ENCODE results near the gene PPM1L.
"Not testable (repeated sequence)": the region's sequence is repeated elsewhere in the genome, so short reads cannot be mapped to it uniquely, and the experiment has no call there.

Gene PPM1L

DNA sequence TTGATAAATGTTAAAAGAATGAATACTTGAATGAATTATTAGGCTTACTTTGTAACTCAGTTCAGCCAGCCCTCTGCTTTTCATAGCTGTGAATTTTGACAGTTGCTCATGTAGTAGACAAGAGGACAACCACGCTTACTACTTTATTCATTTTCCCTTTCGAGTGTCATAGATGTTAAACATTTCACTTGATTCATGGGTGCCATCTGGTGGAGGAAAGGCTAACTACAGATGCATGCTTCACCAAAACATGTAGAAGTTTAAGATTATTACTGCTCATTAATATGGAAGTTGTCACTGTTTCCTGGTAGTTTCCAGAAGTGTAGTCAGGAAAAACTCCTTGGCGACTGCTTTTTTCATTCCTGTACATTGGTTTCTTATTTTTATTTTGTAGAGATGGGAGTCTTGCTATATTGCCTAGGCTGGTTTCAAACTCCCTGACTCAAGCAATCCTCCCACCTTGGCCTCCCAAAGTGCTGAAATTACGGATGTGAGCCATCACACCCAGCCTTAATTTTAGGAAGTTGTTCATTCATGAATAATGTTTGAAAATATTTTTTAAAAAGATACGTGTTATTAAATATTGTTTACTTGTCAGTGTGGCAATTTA is 186.0 kb downstream of the PPM1L start:
- DNase-seq = peak; percentile 43 to 58

DNA sequence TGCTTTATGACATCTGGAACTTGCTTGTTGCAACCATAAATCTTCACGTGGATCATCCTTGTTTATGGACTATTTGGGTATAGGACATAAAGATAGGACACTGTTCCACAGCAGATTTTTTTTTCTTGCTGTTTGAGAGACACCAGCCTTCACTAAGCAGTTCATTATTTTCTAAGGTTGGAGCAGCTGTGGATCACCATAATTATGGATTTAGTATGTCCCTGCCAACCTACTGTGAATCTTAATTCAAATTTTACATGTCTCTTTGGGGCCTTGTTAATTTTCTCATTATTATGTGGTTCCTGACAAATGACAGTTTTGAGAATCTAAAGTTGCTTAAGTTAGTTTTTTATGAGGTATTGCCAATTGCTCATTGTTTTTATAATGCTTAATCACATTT is 188.0 kb downstream of the PPM1L start:
- no peak for DNase-seq

DNA sequence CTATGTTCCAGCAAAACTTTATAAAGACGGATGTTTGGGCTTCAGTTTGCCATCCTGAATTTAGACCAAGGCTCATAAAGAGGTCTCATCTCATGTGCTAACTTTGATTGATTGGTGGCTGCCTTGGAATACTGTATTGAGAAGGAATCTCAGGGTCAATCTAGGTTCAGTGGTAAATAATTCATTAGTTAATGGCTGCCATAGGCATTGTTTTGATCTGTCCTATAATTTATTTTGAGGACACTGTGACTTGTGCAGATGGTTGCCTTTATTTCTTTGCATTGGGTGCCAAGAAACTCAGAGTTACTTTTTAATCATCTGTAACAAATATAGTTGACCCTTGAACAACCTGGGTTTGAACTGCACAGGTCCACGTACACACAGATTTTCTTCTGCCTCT is 189.3 kb downstream of the PPM1L start:
- DNase-seq = no peak

DNA sequence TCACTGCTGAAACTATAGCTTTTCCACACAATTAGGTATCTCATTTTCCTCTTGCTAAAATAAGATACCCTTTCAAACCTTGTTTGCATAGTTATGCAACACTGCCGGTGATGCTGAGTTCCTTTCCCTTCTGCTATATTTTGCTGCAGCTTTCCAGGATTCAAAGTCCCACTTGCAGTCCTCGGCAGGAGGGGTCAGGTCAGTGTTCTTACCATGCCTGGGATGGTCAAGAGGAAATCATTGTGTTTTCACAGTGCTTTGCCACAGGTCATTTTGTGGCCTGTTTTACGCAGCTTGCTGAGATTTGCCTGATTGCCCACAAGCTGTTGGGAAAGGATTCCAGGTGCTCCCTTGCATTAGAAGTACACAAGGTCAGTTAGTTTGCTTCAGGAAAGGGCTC is 192.2 kb downstream of the PPM1L start:
- no peak for DNase-seq

DNA sequence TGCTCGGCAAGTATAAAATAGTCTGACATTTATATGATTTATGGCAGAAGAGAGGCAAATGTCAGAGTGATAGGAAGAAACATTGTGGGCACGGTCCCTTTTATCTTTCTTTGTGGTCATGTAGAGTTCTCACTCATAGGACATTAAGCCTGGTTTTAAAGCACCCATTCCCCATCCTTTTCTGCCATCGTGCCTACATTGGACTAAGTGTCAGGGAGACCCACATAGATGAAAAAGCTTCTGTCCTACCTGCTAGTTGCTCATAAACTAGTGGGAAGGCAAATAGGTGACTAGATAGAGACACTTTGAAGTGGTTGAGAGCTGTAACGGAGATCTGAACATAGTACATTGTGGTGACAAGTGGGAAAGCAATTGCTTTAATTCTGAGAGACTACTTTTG is 193.4 kb downstream of the PPM1L start:
- DNase-seq = no peak

DNA sequence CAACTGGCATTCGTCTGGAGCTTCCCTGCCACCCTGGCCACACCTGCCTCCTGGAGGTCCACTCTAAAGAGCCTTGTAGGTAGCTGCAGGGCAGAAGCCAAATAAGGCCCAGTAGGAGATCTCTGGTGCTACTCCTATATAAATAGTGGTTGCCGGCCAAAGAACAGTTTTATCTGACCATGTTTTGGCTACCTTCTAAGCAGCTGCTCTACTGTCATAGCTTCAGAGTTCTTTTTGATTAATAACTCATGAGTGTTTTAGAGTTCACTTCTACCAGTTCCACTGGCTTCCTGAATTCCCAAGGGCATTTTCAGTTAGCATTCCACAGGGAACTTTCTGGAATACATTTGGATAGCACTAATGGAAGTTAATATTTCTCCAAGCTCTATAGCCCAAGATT is 194.5 kb downstream of the PPM1L start:
- no peak for DNase-seq

DNA sequence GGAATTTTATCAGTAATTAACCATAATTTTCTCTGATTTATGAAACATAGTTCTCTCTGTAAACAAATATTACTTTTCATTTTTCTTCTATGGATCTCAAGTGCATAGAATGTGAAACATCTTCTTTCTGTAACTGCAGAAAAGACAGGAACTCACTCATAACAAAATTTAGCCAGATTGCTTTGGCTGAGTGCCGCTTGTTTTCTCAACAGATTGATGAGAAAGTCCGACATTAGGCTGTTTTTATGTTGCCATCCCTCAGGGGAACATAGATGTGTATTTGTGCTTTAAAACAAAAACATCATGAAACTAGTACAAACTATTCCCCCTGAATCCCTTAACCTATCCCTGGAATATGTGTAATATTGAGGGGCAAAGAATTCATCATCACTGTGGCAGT is 194.9 kb downstream of the PPM1L start:
- DNase-seq = no peak

DNA sequence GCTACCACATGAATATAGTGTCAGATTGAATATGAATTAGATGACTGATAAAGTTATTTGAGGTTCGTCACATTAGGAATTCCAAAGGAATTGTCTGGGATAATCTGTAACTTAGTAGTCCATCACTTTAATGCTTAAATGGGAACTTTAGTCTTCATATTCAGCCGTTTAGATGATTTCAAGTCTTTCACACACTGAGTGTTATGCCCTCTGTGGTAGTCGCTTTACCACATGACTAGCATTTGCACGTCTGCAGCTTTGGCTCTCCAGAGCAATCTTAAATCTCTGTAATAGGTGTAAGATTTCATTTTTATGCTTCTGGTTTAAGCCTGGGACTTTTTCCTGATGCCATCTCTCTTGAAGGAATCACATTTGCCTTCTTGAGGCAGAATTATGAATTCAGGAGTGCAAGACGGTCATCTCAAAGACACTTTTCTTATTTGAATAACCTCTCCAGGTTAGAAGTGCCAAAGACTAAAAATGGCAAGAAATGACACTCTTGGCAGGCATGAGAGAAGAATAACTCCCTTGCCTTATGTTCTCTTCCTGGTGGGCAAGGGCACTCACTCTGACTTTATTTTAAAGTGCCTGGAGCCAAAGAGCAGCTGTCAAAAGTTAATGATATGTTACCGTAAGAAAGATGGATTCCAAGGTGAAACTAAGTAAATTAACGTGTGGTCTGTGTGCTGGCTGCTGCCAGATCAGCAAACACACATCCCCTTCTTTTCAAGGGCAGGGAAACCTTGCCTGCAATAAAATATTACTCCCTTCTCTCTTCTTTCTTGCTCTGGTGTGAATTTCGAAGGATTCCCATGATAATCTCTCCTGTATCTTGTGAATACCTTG is 195.8 kb downstream of the PPM1L start:
- no peak for DNase-seq

DNA sequence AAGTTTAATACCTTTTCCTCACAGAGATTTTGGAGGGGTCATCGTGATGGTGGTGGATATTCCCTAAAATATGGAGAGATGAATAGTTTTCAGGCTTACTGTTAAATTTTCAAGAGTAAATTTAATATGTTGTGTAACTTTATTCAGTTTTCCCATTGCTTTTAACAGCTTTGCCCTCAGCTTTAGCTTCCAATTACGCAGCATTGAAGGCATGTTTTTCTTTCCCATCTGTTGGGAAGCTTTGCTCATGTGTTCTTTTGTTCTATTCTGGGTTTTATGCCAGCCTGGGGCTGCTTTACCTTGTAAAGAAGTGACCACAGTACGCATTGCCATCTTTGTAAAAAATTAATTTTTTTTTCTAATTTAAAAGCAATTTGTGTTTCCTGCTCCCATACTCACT is 197.7 kb downstream of the PPM1L start:
- no peak for DNase-seq

DNA sequence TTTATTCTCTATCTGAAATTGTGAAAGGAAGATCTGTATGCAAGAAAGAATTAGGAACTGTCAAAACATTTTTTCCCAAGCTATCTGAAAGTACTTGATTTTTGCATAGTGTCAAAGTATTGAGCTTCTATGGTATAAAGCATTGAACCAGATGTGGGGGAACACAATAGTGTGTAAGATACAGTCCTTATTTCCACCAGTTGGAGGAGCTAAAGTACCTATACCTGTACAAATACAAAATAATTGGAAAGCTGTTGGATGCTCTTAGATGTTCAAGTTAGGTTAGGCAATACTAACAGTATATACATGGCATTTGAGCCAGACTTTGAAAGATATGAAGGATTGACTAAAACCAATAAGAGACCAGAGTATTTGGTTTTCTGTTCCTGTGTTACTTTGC is 200.8 kb downstream of the PPM1L start:
- no peak for DNase-seq

DNA sequence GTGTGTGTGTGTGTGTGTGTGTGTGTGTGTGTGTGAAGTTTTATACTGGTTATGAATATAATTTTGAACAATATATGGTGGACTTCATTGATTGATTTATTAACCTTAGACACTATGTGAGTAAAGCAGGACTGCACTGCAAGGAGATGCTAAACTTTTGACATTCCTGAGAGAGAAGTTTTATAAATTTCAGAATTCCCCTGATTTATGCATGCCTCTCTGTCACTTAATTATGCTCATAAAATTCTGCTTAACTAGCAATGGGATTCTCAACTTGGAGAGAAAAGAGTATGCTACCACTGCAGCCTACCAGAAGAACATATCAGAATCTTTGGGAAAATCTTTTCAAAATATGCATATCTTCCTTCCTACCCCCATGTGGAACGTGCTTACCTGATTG is 204.5 kb downstream of the PPM1L start:
- DNase-seq = no peak

DNA sequence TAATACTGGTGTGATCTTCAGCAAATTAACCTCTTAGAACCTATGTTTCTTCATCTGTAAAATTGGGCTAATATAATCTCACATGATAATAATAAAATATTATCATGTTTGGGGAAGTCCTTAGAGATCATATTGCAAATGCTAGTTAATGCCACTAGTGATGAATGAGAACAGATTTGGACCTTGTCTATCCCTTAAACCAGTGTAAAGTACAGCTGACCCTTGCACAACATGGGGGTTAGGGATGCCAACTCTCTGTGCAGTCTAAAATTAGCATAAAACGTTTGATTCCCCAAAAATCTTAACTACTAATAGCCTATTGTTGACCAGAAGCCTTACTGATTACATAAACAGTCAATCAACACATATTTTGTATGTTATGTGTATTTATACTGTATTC is 207.9 kb downstream of the PPM1L start:
- DNase-seq = no peak

DNA sequence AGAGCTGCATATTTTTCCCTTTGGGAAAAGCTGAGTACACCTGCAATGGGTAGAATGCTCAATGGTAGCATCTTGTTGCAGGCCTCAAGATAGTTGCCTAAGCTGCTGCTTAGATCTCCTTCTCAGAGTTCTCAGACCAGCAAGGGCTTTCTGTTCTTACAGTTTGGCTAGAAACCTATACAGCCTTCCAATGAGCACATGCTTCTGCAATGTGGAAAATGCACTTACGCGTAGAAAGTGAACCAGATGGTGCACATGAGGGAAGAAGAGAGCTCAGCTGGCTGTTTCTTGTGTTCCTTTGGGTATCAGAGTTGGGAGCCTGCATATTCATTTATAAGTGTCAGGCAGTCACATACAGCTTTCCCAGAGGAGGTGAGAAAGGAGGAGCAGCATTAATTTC is 212.7 kb downstream of the PPM1L start:
- DNase-seq = no peak

DNA sequence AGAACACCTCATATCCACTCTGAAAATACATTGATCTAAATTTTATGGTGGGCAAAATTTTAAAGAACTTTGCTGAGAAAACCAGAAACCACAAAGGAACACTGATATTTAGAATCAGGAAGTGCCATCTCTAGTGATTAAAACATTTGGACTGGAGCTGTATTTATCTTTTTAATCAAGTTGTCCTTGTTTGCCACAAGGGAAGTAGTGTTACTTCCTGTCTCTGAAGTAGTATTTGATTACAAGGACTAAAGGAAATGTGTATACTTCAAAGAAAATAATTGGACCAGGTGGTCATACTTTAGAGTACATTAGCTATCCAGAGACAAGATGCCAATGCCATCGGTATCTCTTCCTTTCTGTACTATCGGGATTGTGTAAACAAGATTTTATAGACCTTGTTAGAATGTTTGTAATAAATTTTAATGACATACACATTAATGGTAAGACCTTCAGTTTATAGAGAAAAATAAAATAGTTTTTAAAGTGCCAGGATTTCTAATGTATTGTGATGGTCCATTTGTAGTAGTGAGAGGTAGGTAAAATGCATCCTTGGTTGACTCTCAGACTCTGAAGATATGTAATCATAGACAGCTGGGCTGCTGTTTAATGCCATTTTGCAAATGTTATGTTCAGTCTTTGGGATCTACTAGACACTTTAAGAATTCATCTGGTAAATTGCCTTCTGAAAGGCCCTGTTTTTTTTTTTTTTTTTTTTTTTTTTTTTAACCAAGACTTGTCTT is 217.2 kb downstream of the PPM1L start:
- no peak for DNase-seq

DNA sequence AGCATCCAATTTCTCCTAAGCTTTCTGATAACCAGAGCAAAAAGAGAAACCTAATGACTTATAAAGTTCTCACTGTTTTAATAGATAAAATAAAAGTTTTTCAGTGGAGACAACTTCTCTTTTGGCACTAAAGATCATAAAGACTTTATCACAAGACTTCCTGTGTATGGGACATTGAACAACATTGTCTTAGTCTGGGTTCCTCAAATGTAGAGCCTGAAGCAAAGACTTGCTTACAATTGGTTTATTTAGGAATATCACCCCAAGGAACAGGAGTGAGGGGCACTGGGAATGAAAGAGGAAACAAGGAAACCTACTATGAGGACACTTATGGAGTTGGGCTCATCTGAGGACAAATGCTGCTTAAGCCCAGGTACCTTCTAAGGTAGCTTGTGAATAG is 221.7 kb downstream of the PPM1L start:
- no peak for DNase-seq

DNA sequence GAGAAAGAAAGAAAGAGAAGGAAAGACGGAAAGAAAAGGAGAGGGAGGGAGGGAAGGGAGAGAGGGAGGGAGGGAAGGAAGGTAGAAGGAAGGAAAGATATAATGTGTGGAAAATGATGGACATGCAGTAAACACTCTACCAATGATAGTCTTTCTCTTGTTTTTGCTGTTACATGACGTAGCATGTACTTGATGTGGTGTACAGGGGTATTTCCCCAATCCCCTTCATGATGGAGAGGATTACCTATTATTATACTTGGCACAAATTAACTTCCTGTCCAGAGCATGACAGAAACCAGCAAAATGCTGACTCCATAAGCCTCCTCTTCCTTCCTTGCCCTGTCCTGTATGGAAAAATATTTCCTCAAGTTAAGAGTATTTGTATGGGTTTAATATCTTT is 224.7 kb downstream of the PPM1L start:
- DNase-seq = no peak

DNA sequence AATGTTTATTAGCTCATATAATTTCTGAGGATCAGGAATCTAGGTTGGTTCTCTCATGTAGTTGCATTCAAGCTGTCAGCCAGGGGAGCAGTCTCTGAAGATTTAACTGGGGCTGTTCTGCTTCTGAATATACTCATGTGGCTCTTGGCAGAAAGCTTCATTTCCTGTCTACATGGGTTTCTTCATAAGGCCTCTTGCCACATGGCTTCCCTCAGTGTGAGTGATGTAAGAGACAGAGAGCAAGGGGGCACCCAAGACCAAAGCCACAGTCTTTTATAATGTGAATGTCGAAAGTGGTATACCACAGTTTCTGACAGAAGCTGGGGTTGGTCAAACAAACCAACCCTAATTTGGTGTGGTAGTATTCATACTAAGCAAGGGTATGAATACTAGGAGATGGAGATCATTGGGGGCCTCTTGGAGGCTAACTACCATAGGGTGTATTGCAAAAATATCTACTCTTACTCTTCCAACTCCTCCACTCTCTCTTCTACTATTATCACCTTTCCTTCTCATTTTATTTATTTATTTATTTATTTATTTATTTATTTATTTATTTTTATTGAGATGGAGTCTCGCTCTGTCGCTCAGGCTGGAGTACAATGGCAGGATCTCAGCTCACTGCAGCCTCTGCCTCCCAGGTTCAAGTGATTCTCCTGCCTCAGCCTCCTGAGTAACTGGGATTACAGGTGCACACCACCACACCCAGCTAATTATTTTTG is 225.3 kb downstream of the PPM1L start:
- DNase-seq = no peak

DNA sequence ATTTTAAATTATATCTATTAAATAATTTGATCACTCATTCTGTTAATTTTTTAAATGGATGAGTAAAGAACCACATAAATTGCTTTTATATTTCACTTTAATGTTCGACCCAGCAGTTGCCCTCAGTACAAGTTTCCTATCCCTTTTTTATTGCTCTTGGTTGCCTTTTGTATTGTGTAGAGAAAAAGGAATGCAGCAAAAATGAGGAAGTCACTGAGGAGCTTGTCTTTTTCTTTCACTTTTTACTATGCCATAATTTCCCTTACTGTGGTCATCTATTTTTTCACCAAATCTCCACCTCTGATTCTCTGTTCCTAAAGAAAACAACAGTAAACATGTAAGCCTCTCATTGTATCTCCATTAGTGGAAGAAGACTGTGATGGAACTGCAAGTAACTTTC is 226.5 kb downstream of the PPM1L start:
- DNase-seq = no peak

DNA sequence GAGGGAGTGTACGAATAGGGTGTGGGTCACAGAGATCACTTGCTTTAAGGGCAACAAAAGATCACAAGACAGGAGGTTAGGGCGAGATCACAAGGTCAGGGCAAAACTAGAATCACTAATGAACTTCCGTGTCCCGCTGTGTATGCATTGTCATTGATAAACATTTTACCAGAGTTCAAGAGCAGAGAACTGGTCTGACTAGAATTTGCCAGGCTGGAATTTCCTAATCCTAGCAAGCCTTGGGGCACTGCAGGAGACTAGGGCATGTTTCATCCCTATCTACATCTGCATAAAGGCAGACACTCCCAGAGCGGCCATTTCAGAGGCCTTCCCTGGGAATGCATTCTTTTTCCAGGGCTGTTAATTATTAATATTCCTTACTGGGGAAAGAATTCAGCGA is 227.9 kb downstream of the PPM1L start:
- not testable (repeated sequence) for DNase-seq

DNA sequence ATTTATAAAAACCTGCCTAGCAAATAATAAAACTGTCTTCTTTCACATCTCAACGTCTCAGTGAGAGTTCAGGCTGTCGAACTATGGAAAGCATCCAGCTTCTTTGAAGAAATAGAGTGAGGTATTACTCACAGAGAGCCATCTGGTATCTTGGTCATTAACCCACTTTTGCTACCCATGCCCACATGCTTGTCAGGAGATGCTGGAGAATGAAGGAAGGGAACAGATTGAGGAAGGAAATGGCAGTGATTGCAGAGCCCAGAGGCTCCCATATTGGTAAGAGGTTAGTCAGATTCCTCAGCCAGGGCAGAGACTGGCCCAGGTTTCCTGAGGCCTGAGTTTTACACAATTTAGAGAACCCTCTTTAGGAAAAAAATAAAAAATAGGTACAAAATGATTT is 230.0 kb downstream of the PPM1L start:
- DNase-seq = no peak

DNA sequence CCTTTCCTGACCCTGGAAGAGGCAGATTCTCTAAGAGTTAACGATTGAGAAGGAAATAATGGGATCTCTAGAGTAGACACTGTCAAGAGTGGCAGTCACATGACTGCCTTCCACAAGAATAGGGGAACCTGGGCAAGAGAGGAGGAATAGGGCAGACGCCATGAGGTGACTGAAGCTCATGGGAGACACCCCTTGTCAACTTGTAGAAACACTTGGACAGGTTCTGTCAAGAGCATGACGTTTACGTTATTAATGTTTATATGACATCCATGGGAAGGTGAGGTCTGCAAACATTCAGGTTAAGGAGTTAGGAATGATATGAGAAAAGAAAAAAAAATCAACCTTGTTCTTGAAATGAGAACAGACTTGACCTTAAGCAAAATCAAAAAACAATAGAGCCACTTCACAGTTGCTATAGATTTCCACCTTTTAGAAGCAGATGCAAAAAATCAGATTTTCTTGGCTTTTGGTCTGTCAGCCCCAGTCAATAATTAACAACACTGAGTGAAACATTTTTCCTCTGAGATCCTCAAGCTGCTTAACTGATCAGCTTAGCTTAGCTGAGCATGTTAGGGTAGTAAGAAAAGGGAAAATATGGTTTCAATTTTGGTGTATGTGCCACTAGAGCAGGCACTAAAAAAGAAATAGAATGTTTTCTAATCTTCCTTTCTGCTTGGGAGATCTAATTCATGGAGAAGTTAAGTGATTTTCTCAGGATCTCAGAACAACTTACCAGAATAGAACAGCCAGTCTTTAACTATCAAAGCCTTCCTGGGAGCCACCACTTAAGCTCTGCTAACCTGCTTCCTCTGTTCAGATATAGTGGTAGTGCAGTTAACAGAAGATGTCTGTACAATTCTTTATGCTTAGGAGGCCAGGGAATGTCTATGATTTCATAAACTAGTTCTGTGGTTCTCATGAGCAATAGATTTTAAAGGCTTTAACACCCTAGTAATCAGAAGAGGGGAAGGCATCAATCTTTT is 232.2 kb downstream of the PPM1L start:
- DNase-seq = no peak

DNA sequence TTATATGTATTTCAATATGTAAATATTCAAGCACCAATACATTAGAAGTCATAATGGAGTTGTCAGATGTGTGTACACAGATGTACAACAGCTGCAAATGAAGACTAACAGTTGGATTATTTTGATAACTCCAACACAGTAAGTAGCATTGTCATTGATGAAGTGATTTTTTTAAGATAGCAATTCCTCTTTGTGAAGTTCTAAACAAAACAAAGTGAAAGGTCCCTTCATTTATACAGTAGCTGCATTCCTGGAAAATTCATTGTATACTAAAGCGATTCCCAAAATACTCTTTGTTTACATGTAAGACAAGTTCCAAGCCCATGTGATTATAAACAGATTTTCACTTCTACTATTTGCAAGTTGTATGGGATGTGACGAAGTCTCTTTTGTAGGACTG is 234.4 kb downstream of the PPM1L start:
- DNase-seq = no peak

All from stimulated activated CD4-positive, alpha-beta T cell treated with anti-CD3 and anti-CD28 coated beads, Interleukin-4, amount 100 ng/mL, for 4 hours (primary cell).